ENCODE results near the gene TEX101.
"Not testable (repeated sequence)": the region's sequence is repeated elsewhere in the genome, so short reads cannot be mapped to it uniquely, and the experiment has no call there.

TEX101 gene, protein sequence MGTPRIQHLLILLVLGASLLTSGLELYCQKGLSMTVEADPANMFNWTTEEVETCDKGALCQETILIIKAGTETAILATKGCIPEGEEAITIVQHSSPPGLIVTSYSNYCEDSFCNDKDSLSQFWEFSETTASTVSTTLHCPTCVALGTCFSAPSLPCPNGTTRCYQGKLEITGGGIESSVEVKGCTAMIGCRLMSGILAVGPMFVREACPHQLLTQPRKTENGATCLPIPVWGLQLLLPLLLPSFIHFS

DNA sequence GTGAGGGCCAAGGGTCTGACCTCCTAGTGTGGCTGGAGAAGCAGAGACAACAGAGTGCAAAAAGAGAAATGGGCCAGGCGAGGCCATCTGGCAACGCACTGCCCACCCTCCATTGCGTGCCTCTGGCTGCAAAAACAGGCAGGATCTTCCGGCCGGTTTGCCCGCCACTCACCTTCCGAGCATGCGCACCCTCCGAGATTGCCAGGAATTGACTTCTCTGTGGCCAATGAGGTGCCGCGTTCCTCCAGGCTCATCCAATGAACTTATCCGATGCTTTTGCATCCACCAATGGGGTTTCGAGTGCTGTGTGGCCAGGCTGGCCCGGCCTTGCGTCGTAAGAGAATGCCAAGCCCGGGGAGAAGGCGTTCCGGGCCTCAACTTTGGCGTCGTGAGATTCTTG, at the start of gene TEX101:
TSS of gene TEX101 (plus strand) at position 337 of the 400 bp plus-strand sequence. CDS start 1,030 bp downstream, outside the sequence.
- H3K27me3 ChIP-seq (ENCODE audit: insufficient read depth, low read length) = no peaks in the 10 kb centered on the region
- H3K4me3 ChIP-seq (ENCODE audit: low read depth, low read length) = no peak within 1 kb of the TSS
- no peaks in the 10 kb centered on the region for H3K36me3 ChIP-seq (ENCODE audit: insufficient read depth, low read length)
- H3K4me1 ChIP-seq (ENCODE audit: control insufficient read depth, insufficient read depth, low read length, unreplicated experiment) = no peaks in the 10 kb centered on the region
- H3K79me2 ChIP-seq (ENCODE audit: control insufficient read depth, insufficient read depth, low read length, unreplicated experiment) = no peaks in the 10 kb centered on the region
- H2AFZ ChIP-seq (ENCODE audit: low read length, unreplicated experiment) = no peak within 1 kb of the TSS
- H3K27ac ChIP-seq (ENCODE audit: low read depth, low read length) = no peak within 1 kb of the TSS

DNA sequence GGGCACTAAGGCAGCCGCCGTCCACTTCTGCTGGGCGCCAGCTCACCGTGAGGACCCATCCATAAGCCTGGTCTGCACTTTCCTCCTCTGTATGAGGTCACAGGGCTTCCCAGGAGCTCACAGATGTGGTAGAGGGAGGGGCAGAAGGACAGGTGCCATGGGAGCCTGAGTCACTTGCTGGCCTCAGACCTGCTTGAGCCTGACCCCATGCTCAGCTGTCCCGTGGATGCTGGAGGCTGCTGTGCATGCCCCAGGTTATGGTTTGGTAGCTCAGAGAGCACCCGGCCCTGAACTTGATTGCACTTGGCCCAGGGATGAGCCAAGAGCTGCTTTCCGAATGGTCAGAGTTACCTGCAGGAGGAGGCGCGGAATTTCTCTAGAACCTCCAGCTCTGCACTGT, 49.0 kb upstream of the TEX101 start:
- H3K4me1 ChIP-seq (ENCODE audit: control insufficient read depth, insufficient read depth, low read length, unreplicated experiment); H3K27ac ChIP-seq (ENCODE audit: low read depth, low read length); H2AFZ ChIP-seq (ENCODE audit: low read length, unreplicated experiment); H3K4me3 ChIP-seq (ENCODE audit: low read depth, low read length); H3K79me2 ChIP-seq (ENCODE audit: control insufficient read depth, insufficient read depth, low read length, unreplicated experiment); H3K36me3 ChIP-seq (ENCODE audit: insufficient read depth, low read length): not testable (repeated sequence)
- peaks cover 14% of the 10 kb centered on the region for H3K27me3 ChIP-seq (ENCODE audit: insufficient read depth, low read length)

DNA sequence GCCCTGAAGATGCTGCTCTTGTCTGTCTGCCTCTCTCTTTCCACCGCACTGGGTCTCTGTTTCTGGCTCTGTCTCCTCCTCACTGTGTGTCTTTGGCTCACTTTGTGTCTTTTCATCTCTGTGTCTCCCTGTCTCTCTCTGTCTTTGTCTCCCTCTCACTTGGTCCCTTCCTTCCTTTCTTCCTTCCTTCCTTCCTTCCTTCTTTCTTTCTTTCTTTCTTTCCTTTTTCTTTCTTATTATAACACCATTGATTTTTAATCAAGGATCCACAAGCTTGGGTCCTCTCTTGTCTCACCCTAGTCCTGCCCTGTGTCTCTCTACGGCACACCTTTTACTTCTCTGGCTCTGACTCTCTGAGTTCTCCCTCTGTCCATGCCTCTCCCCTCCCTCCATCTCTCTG, 46.9 kb upstream of the TEX101 start:
- Histone ChIP-seq H3K27me3 (ENCODE audit: insufficient read depth, low read length) (peaks cover 18% of the 10 kb centered on the region), H3K27ac (ENCODE audit: low read depth, low read length) (no peak overlapping the region), H3K36me3 (ENCODE audit: insufficient read depth, low read length) (no peaks in the 10 kb centered on the region), H3K79me2 (ENCODE audit: control insufficient read depth, insufficient read depth, low read length, unreplicated experiment) (no peaks in the 10 kb centered on the region), H3K4me1 (ENCODE audit: control insufficient read depth, insufficient read depth, low read length, unreplicated experiment) (no peaks in the 10 kb centered on the region), H3K4me3 (ENCODE audit: low read depth, low read length) (no peak overlapping the region), H2AFZ (ENCODE audit: low read length, unreplicated experiment) (no peak overlapping the region)

DNA sequence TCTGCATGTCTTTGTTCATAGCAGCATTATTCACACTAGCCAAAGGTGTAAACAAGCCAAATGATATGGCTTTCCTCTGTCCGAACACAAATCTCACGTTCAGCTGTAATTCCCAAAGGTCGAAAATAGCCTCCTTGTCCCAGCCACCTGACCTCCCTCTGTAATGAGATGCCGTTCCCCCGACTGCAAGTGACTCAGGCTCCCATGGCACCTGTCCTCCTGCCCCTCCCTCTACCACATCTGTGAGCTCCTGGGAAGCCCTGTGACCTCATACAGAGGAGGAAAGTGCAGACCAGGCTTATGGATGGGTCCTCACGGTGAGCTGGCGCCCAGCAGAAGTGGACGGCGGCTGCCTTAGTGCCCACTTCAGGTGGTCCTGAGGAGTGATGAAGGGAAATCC, 45.8 kb upstream of the TEX101 start:
- not testable (repeated sequence) for H3K36me3 ChIP-seq (ENCODE audit: insufficient read depth, low read length); H3K4me1 ChIP-seq (ENCODE audit: control insufficient read depth, insufficient read depth, low read length, unreplicated experiment); H2AFZ ChIP-seq (ENCODE audit: low read length, unreplicated experiment); H3K79me2 ChIP-seq (ENCODE audit: control insufficient read depth, insufficient read depth, low read length, unreplicated experiment); H3K27ac ChIP-seq (ENCODE audit: low read depth, low read length); H3K4me3 ChIP-seq (ENCODE audit: low read depth, low read length)
- peaks cover 18% of the 10 kb centered on the region for H3K27me3 ChIP-seq (ENCODE audit: insufficient read depth, low read length)

DNA sequence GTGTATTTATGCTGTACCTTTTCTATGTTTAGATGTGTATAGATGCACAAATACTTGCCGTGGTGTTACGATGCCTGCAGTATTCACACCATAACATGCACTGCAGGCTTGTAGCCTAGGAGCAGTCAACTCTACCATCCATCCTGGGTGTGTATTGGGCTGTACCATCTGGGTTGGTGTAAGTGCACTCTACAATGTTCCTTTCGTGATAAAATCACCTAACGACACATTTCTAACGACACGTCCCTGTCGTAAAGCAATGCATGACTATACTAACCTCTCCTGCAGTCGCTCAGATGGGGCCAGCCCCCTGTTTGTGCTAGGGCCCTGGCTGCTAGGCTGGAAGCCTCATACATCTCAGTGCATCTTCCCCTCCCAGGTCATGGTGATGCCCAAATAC, 42.8 kb upstream of the TEX101 start:
- H3K4me3 ChIP-seq (ENCODE audit: low read depth, low read length) = no peak overlapping the region
- H3K36me3 ChIP-seq (ENCODE audit: insufficient read depth, low read length) = no peaks in the 10 kb centered on the region
- no peaks in the 10 kb centered on the region for H3K79me2 ChIP-seq (ENCODE audit: control insufficient read depth, insufficient read depth, low read length, unreplicated experiment)
- no peaks in the 10 kb centered on the region for H3K4me1 ChIP-seq (ENCODE audit: control insufficient read depth, insufficient read depth, low read length, unreplicated experiment)
- H2AFZ ChIP-seq (ENCODE audit: low read length, unreplicated experiment) = no peak overlapping the region
- no peak overlapping the region for H3K27ac ChIP-seq (ENCODE audit: low read depth, low read length)
- peaks cover 14% of the 10 kb centered on the region for H3K27me3 ChIP-seq (ENCODE audit: insufficient read depth, low read length)

DNA sequence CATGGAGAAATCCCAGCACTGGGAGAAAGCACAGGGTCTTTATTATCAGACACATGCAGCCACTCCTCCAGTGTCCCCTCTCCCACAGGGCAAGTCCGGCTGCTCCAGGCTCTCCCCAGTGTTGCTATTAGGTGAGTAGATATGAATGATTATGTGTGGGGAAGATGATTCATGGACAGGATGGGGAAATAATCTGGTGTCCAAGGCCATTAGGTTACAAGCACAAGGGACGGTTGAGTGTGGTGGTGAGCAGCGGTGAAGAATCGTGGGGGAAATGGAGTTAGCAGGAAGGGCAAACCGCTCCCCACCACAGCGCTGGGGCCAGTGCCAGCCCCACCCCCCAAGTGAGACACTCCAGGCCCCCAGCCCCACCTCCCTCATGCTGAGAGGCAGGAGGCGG, 42.2 kb upstream of the TEX101 start:
- H3K27me3 ChIP-seq (ENCODE audit: insufficient read depth, low read length) = peaks cover 13% of the 10 kb centered on the region
- no peaks in the 10 kb centered on the region for H3K4me1 ChIP-seq (ENCODE audit: control insufficient read depth, insufficient read depth, low read length, unreplicated experiment)
- no peak overlapping the region for H3K4me3 ChIP-seq (ENCODE audit: low read depth, low read length)
- H3K27ac ChIP-seq (ENCODE audit: low read depth, low read length) = no peak overlapping the region
- no peaks in the 10 kb centered on the region for H3K36me3 ChIP-seq (ENCODE audit: insufficient read depth, low read length)
- no peak overlapping the region for H2AFZ ChIP-seq (ENCODE audit: low read length, unreplicated experiment)
- no peaks in the 10 kb centered on the region for H3K79me2 ChIP-seq (ENCODE audit: control insufficient read depth, insufficient read depth, low read length, unreplicated experiment)

DNA sequence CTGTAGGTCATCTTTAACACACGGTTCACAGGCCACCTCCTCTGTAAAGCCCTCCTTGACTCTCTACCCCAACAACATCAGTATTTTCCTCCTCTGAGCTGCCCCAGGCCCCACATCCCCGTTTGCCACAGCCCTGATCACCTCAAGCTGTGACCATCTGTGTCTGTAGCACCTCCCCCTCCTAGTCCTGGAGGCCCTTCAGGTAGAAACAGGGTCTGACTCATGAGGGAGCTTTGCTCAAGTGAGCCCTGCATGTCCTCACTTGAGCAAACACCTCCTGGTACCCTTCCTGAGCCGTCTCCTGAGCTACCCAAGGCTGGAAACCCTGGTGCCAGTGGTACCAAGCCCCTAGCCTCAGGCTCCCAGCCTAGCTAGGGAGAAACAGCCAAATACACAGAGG, 37.1 kb upstream of the TEX101 start:
- not testable (repeated sequence) for H3K4me1 ChIP-seq (ENCODE audit: control insufficient read depth, insufficient read depth, low read length, unreplicated experiment); H3K79me2 ChIP-seq (ENCODE audit: control insufficient read depth, insufficient read depth, low read length, unreplicated experiment); H3K27me3 ChIP-seq (ENCODE audit: insufficient read depth, low read length); H3K27ac ChIP-seq (ENCODE audit: low read depth, low read length); H3K4me3 ChIP-seq (ENCODE audit: low read depth, low read length); H2AFZ ChIP-seq (ENCODE audit: low read length, unreplicated experiment); H3K36me3 ChIP-seq (ENCODE audit: insufficient read depth, low read length)

DNA sequence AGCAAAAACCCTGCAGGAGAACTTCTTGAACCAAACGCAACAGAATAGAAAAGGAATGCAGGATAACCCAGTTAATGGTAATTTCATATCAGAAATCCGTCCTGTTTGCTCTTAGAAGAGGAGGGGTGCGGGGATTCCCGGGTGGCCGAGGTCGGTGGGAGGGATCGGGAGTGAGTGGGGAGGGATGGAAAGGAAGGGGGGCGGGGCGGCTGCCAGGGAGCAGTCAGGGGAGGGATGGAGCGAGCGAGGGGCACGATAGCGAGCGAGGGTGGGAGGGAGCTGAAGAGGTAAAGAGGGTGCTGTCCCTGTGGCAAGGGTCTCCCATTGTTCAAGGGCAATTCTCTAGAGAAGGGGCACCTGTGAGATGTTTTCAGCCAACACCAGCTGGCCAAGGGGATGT, 34.7 kb upstream of the TEX101 start:
- peaks cover 7% of the 10 kb centered on the region; the same call in 1 of the 2 replicates for H3K27me3 ChIP-seq (ENCODE audit: insufficient read depth, low read length)
- no peaks in the 10 kb centered on the region for H3K4me1 ChIP-seq (ENCODE audit: control insufficient read depth, insufficient read depth, low read length, unreplicated experiment)
- no peaks in the 10 kb centered on the region for H3K79me2 ChIP-seq (ENCODE audit: control insufficient read depth, insufficient read depth, low read length, unreplicated experiment)
- no peak overlapping the region for H3K4me3 ChIP-seq (ENCODE audit: low read depth, low read length)
- H3K36me3 ChIP-seq (ENCODE audit: insufficient read depth, low read length) = no peaks in the 10 kb centered on the region
- no peak overlapping the region for H2AFZ ChIP-seq (ENCODE audit: low read length, unreplicated experiment)
- no peak overlapping the region for H3K27ac ChIP-seq (ENCODE audit: low read depth, low read length)

DNA sequence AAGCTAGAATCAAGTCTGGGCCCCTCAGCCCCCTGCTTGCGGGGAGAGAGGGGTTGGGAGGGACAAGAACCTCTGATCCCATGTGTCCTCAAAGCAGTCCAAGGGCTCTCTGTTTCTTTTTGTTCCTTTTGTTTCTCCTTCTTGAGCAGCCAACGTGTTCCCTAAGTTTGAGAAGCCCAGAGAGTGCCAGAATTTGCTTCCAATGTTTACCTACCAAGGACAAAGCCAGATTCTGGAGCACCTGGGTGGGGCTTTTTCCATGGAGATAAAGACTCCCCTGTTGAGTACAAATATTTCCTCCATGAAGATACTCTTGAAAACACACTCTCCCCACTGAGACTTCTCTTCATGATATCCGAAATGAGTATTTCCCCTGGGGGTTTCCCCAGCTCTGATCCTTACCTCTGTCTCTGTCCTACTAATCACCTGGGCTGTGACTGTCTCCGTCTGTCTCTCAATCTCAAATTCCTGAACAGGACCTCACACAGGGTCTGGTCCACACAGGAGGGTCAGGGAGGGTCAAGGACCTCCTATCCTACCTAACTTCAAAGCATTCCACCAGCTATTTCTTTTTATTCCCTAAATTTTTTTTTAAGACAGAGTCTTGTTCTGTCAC, 33.8 kb upstream of the TEX101 start:
- no peaks in the 10 kb centered on the region for H3K79me2 ChIP-seq (ENCODE audit: control insufficient read depth, insufficient read depth, low read length, unreplicated experiment)
- no peaks in the 10 kb centered on the region for H3K4me1 ChIP-seq (ENCODE audit: control insufficient read depth, insufficient read depth, low read length, unreplicated experiment)
- peaks cover 7% of the 10 kb centered on the region; the same call in 1 of the 2 replicates for H3K27me3 ChIP-seq (ENCODE audit: insufficient read depth, low read length)
- no peaks in the 10 kb centered on the region for H3K36me3 ChIP-seq (ENCODE audit: insufficient read depth, low read length)
- H3K27ac ChIP-seq (ENCODE audit: low read depth, low read length) = no peak overlapping the region
- H3K4me3 ChIP-seq (ENCODE audit: low read depth, low read length) = no peak overlapping the region
- no peak overlapping the region for H2AFZ ChIP-seq (ENCODE audit: low read length, unreplicated experiment)

DNA sequence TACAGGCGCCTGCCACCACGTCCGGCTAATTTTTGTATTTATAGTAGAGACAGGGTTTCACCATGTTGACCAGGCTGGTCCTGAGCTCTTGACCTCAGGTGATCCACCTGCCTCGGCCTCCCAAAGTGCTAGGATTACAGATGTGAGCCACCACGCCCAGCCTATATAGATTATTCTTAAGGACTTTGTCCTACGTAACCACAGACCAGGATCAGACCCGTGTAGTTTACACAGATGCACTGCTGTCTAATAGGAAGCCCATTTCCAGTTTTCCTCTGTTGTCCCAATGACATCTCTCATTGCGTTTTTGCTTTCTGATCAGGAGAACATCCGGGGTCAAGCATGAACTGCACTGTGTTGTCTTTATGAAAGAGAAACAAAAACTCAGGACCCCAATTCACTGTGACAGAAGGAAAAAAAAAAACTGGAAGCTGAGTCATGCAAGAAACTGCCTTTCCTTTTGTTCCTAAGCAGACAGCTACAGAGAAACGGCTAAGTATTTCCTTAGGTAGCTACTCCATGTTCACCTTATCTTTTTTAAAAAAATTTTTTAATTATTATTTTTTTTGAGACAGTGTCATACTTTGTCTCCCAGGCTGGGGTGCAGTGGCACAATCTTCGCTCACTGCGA, 32.0 kb upstream of the TEX101 start:
- not testable (repeated sequence) for H3K4me1 ChIP-seq (ENCODE audit: control insufficient read depth, insufficient read depth, low read length, unreplicated experiment); H3K27me3 ChIP-seq (ENCODE audit: insufficient read depth, low read length); H3K4me3 ChIP-seq (ENCODE audit: low read depth, low read length); H3K79me2 ChIP-seq (ENCODE audit: control insufficient read depth, insufficient read depth, low read length, unreplicated experiment); H3K36me3 ChIP-seq (ENCODE audit: insufficient read depth, low read length); H3K27ac ChIP-seq (ENCODE audit: low read depth, low read length); H2AFZ ChIP-seq (ENCODE audit: low read length, unreplicated experiment)

DNA sequence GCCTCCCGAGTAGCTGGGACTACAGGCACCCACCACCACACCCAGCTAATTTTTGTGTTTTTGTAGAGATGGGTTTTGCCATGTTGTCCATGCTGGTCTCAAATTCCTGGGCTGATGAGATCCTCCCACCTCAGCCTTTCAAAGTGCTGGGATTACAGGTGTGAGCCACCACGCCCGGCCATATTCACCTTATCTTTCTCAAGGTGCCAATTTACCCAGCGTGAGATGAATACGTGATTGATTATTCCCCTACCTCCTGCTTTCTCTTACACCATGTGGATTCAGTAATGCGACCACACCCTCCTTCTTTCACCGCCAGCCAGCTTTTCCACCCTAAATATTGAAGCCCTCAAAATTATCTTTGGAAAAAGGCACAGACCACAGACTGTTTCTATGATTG, 31.4 kb upstream of the TEX101 start:
- not testable (repeated sequence) for H3K79me2 ChIP-seq (ENCODE audit: control insufficient read depth, insufficient read depth, low read length, unreplicated experiment); H3K4me1 ChIP-seq (ENCODE audit: control insufficient read depth, insufficient read depth, low read length, unreplicated experiment); H2AFZ ChIP-seq (ENCODE audit: low read length, unreplicated experiment); H3K36me3 ChIP-seq (ENCODE audit: insufficient read depth, low read length); H3K4me3 ChIP-seq (ENCODE audit: low read depth, low read length); H3K27me3 ChIP-seq (ENCODE audit: insufficient read depth, low read length); H3K27ac ChIP-seq (ENCODE audit: low read depth, low read length)

Data from ACC112 (cell line).